ENCODE data around the gene PKLR.
A peak's percentile ranks its signal among the peaks of the same experiment; 100 is the strongest.
"Not testable (repeated sequence)": the region's sequence is repeated elsewhere in the genome, so short reads cannot be mapped to it uniquely, and the experiment has no call there.

The PKLR gene

DNA sequence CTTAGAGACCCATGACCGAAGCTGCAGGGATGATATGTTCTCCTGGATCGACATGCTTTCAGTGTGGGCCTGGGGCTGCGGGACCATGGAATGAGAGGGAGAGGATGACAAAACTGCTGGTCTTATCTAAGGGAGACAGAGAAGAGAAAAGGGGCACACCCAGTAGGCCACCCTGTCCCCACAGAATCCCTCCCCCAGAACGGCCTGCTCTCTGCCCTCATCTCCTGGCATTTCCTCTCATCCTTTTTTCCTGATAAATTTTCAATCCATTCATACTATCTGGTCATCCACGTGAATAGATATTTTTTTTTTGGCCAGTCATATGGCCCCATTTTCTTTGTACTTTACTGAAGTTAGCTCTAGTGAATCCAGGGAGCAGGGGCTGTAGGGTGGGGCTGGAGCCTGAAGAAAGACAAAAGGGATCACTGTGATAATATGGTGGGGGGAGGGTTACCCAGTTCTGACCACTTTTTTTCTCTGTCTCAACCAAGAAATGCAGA lies at the start of gene PKLR:
Gene PKLR (minus strand): TSS at position 97 of the 500 bp plus-strand sequence. CDS start 43 bp downstream, at position 54.
- in situ Hi-C loops (cut with MboI; ENCODE audit: low pct_unique_long_range_greater_than_20kb, low sequenced_read_pairs), result no loop called here
- no peak for DNase-seq

DNA sequence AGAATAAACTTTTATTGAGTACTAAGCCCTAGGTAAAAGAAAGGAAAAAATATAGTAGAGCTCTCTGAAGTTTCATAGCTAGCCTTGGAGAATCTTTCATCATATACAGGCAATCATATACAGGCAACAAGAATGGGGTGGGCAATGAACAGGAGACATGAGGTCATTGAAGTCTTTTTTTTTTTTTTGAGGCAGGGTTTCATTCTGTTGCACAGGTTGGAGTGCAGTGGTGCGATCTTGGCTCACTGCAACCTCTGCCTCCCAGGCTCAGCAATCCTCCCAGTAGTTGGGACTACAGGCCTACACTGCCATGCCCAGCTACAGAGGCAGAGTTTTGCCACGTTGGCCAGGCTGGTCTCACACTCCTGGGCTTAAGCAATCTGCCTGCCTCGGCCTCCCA lies 41.6 kb upstream of the PKLR start:
- no peak for DNase-seq
- in situ Hi-C loops (cut with MboI; ENCODE audit: low pct_unique_long_range_greater_than_20kb, low sequenced_read_pairs), result no loop called here

- in situ Hi-C loops (cut with MboI; ENCODE audit: low pct_unique_long_range_greater_than_20kb, low sequenced_read_pairs), result no loop called here
- no peak for DNase-seq
Observed at GRCh38 chr1:155339515-155340097, 38.4 kb upstream of the PKLR start.

GRCh38 chr1:155334962-155335361 lies 33.7 kb upstream of the PKLR start:
- in situ Hi-C loops (cut with MboI; ENCODE audit: low pct_unique_long_range_greater_than_20kb, low sequenced_read_pairs), result no loop called here
- no peak for DNase-seq

DNA sequence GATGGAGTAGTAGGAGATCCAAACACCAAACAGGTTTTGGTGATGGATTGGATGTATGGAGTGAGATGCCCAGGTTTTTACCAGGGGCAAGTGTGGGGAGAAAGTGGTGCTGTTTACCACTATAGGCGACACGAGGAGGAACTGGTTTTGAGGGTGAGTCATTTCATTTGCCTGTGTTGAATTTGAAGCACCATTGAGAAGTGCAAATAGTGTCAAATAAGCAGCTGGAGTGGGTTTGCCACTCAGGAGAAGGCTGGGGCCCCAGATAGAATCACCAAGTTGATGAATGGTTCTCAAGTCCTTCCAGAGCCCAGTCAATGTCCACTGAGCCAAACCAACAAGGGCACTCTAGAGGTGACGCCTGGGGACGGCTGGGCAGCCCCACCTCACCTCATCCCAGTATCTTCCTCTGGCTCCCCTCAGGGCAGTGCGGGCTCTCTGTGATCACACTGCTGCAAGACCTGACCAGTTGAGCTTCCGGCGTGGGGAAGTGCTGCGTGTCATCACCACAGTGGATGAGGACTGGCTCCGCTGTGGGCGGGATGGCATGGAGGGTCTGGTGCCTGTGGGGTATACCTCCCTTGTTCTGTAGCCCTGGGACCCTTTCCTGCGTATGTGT lies 28.9 kb upstream of the PKLR start:
- in situ Hi-C loops (cut with MboI; ENCODE audit: low pct_unique_long_range_greater_than_20kb, low sequenced_read_pairs), result no loop called here
- no peak for DNase-seq

- DNase-seq; in situ Hi-C loops (cut with MboI; ENCODE audit: low pct_unique_long_range_greater_than_20kb, low sequenced_read_pairs): not testable (repeated sequence)
Observed at GRCh38 chr1:155328856-155329255, 27.6 kb upstream of the PKLR start.

DNA sequence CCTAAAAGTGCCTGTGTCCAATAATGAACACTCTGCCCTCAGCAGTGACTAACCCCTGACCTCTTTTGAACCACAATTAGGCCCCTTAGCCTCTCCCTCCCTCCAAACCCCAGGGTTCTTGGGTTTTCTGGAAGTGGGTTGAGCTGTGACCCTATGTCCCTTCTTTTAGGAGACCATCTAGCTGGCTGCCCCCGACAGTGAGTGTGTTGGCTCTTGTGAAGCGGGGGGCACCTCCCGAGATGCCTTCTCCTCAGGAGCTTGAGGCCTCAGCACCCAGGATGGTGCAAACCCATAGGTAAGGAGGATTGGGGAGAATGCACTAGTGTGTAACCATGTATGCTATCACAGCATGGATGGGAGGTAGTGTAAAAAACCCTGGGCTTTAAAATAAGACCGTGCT lies 26.7 kb upstream of the PKLR start:
- in situ Hi-C loops (cut with MboI; ENCODE audit: low pct_unique_long_range_greater_than_20kb, low sequenced_read_pairs), result no loop called here

DNA sequence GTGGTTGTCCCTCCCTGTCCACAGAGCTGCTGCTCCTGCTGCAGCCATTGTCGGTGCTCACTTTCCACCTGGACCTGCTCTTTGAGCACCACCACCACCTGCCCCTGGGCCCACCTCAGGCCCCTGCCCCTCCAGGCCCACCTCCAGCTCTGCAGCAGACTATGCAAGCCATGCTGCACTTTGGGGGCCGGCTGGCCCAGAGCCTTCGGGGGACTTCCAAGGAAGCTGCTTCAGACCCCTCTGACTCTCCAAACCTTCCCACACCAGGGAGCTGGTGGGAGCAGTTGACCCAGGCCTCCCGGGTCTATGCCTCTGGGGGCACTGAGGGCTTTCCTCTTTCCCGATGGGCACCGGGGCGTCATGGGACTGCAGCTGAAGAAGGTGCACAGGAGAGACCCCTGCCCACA lies 25.4 kb upstream of the PKLR start:
- no peak for DNase-seq
- in situ Hi-C loops (cut with MboI; ENCODE audit: low pct_unique_long_range_greater_than_20kb, low sequenced_read_pairs), result no loop called here

More for the DNA sequence above, 26.7 kb upstream of the PKLR start:
- DNase-seq, result no peak

- DNase-seq, result no peak
- in situ Hi-C loops (cut with MboI; ENCODE audit: low pct_unique_long_range_greater_than_20kb, low sequenced_read_pairs), result no loop called here
Observed at GRCh38 chr1:155326020-155326526, 24.8 kb upstream of the PKLR start.

DNA sequence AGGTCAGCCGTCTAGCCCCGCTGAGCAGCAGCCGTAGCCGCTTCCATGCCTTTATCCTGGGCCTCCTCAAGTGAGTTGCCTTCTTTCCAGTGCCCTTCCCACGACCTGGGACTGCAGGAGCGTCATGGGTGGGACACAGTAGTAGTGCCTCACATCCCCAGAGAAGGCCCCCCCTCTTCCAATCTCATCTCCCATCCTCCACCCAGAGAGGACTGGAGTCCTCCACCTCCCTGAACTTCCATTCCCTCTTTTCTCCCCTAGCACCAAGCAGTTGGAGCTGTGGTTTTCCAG lies 24.3 kb upstream of the PKLR start:
- DNase-seq, result no peak
- in situ Hi-C loops (cut with MboI; ENCODE audit: low pct_unique_long_range_greater_than_20kb, low sequenced_read_pairs), result no loop called here

DNA sequence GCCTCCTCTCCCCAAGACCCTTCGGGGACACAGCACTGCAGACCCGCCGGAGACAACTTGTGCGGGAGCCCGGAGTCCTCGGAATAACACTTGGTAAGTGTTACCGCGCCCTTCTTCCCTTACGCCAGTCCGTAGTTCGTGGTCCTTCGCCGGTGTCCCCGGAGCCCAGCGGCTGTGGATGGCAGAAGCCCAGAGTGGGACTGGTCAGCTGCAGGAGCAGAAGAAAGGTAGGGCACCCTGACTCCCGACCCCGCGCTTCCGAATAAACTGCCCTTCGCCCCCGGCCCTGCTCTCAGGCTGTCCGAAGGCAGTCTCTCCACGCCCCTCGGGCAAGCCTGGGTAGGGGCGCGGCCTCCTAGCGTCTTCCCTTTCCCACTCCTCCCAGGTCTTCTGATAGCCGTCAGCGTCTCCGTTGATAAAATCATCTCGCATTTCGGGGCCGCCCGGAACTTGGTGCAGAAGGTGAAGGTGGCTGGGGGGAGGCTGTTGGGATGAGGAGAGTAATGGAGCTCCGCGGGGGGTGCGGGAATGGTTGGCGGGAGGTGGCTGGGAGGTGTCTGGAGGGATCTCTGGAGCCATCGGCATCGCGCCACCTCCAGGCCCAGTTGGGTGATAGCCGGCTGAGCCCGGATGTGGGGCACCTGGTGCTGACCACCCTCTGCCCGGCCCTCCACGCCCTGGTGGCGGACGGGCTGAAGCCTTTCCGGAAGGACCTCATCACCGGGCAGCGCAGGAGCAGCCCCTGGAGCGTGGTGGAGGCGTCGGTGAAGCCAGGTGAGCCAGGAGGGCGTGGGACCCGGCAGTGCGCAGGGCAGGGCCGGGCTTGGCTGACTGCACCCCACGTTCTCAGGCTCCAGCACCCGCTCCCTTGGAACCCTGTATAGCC lies 23.7 kb upstream of the PKLR start:
- DNase-seq, result peak; percentile 59
- in situ Hi-C loops (cut with MboI; ENCODE audit: low pct_unique_long_range_greater_than_20kb, low sequenced_read_pairs), result no loop called here

DNA sequence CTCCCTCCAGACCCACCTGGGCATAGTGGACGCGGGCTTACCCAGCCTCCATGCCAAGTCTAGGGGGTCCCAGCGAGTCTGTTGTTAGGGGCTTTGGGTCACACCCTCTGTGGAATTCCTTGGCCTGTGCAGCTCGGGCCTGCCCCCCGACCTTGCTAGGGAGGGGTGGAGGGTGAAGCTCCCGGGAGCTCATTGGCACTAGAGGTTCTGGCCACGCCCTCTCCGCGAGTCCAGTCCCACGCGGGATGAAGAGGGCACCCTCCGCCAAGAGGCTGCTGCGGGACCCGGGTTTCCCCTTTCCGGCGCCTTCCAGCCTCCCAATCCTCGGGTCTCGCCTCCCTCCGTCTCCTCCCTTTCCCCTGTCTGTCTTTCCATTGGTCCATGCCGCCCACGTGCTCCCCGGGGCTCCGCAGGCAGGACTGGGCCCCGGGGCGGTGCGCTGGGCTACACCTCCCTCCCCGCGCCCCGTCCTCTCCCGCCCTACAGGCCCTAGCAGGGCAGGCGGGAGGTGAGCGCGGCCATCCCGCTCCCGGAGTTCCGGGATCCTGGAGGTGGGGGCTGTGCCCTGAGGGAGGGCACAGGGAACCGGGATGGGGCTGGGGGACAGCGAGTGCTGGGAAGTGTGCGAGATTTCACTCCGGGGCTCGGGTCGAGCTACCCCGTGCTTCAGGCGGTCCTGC lies 22.9 kb upstream of the PKLR start:
- DNase-seq, result peak; percentile 98
- in situ Hi-C loops (cut with MboI; ENCODE audit: low pct_unique_long_range_greater_than_20kb, low sequenced_read_pairs), result no loop called here

DNA sequence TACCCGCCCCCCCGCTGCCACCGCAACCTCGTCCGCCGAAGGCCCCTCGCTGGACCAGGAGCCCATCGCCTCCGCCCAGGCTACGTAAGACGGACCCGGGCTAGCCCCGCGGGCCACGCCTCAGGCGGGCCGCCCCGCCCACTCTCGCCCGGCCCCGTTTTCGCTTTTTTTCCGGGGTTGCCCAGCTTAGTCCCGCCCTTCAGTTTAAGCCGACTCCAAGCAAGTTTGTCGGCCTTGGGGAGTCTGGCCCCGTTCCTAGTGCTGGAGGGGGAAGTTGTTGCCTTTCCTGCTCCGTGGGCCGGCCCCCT lies 22.4 kb upstream of the PKLR start:
- peak; percentile 90 for DNase-seq
- in situ Hi-C loops (cut with MboI; ENCODE audit: low pct_unique_long_range_greater_than_20kb, low sequenced_read_pairs), result no loop called here

DNA sequence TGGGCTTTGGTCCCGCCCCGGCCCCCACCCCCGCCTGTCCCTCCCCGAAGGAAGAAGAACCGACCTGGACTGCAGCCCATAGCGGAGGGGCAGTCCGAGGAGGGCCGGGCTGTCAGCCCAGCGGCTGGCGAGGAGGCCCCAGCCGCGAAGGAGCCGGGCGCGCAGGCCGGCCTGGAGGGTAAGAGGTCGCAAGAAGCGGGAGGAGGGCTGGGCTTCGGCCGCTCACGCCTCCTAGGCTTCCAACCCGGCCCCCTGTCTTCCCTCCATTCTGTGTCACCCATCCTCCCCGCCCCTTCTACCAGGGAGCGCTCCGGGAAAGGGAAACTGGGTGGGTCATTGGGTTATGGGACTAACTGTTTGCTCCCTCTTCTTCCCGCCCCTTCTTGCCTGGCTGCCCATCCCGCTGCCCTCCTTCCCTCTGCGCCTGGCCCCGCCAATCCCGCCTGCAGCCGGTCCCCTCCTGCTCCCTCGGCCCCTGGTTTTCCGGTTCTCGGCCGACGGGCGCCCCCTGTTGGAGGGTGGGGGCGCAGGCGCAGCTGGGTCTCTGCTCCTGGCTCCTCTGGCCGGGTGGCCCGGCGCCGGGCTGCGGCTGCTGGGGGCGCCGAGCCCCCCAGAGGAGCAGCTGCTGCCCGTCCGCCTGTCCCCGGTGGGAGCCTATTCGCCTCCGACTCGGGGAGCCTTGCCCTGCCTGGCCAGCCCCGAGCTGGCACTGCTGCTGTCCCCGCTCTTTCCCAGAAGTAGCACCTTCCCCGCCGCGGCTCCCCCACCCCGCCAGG lies 21.9 kb upstream of the PKLR start:
- in situ Hi-C loops (cut with MboI; ENCODE audit: low pct_unique_long_range_greater_than_20kb, low sequenced_read_pairs), result no loop called here
- DNase-seq, result peak; percentile 90

GRCh38 chr1:155322571-155322952 lies 21.3 kb upstream of the PKLR start:
- in situ Hi-C loops (cut with MboI; ENCODE audit: low pct_unique_long_range_greater_than_20kb, low sequenced_read_pairs), result no loop called here
- DNase-seq, result no peak

- DNase-seq, result no peak
- in situ Hi-C loops (cut with MboI; ENCODE audit: low pct_unique_long_range_greater_than_20kb, low sequenced_read_pairs), result no loop called here
Observed at GRCh38 chr1:155321639-155322503, 20.6 kb upstream of the PKLR start.

DNA sequence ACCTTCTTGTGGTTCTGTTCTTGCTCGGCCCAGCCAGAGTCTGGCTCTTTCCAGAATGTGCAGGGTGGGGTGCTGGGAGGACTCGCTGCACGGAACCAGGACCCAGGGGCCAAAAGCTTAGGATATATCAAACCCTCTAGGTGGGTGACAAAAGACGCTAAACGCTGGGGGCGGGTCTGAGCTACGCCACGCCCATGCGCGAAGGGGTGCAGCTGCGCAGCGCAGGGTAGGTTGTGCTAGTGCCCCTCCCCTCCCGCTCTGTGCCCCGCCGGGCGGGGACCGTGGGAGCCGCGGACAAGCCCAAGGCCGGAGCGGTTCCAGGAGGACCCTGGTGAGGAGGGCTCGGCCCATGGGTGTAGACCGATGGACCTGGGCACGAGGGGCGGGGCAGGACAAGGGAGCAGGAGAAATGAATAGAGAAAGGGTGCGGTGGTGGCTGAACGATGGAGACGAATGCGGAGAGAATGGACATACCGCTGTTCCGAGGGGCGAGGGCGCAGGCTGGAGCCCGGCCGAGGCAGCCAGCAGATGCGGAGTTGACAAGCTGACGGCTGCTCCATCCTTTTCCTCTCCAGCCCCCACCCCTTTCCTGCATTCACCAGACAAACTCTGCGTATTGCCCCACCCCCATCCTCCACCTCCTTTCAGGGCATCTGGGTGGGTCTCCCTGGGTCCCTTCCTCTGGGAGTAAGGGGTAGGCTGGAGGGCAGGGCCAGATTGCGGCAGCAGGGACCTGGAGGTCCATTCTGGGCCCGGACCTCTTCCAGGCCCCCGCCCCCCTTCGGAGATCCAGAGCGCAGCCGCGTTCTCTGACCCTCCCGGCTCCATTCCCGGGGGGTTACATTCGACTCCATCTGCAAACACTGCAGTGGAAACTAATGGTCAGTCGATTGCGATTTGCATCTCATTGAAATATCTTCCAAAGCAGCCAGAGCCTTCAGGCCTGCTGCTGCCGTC lies 19.7 kb upstream of the PKLR start, which contains the start of gene RUSC1:
Gene RUSC1 (plus strand): TSS at position 234 of the 957 bp plus-strand sequence. CDS start 880 bp downstream, outside the sequence.
- DNase-seq, result no peak
- in situ Hi-C loops (cut with MboI; ENCODE audit: low pct_unique_long_range_greater_than_20kb, low sequenced_read_pairs), result no loop called here
